Renal cortical epithelial cell (primary cell): ENCODE data around the gene MPG. TPM values are rescaled to one million over a fixed set of nuclear protein-coding genes. Genes with fewer than 3 reads are reported as not detected.
A peak's percentile ranks its signal among the peaks of the same experiment; 100 is the strongest.

Source experiments
- DNase-seq: peaks from one replicate; pipeline ENCODE4 v3.0.0-alpha.2; 2011; ENCODE audit warnings: low read depth
- total RNA-seq: library from RNA; depleted of rRNA; stranded (reverse); fragments of >200 nt; gene quantifications from 2 replicates; pipeline ENCODE4 v1.2.3, GENCODE V29; 2014

Gene MPG
- total RNA-seq, 1 donor from 2014 or later: 49.3 TPM

- DNase-seq: no peak
Observed at GRCh38 chr16:50769-51591, 27.0 kb upstream of the MPG start.

DNA sequence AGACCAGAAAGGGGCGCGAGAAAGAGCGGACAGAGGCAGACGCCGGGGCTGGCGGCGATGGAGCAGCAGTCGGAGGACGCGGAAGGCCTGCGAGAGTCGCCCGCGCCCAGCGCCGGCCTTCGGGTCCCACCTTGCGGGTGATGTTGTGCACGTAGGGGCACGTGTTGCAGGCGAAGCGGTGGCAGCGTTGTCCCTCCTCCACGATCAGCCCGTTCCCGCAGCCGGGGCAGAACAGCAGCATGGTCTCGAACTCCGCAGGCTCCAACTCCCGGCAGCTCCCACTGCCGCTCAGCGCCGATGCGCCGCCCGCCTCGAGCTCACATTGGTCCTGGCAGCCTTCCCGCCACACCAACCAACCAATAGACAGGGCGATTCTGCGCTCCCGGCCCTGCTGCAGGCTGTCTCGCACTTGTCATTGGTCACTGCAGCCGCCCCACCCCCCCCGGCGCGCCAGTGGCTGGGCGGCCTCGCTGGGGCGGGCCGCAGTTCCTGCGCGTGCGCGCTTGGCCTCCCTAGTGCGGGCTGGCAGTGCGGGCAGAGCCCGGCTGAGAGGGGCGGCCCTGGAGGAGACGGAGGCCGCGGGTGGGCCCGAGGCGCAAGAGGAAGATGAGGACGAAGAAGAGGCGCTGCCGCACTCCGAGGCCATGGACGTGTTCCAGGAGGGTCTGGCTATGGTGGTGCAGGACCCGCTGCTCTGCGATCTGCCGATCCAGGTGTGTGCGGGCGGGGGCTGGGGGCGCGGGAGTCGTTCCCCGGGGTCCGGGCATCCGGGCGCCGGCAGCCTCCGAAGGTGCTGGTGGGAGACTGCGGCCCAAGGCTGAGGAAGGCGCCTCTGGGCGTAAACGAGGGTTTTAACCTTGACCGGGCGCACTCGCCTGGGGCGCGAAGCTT, 24.4 kb upstream of the MPG start, which contains the start of the genes POLR3K and SNRNP25:
Gene POLR3K (minus strand): TSS at position 263 of the 891 bp plus-strand sequence. CDS start 22 bp downstream, at position 241.
Gene SNRNP25 (plus strand): TSS at position 483 of the 891 bp plus-strand sequence. CDS start 189 bp downstream, at position 672.
- peak; percentile 90 for DNase-seq

- no peak for DNase-seq
Observed at GRCh38 chr16:54237-54581, 23.8 kb upstream of the MPG start.

- no peak for DNase-seq
Observed at GRCh38 chr16:55571-56136, 22.4 kb upstream of the MPG start.

- no peak for DNase-seq
Observed at GRCh38 chr16:56231-56927, 21.6 kb upstream of the MPG start.

DNA sequence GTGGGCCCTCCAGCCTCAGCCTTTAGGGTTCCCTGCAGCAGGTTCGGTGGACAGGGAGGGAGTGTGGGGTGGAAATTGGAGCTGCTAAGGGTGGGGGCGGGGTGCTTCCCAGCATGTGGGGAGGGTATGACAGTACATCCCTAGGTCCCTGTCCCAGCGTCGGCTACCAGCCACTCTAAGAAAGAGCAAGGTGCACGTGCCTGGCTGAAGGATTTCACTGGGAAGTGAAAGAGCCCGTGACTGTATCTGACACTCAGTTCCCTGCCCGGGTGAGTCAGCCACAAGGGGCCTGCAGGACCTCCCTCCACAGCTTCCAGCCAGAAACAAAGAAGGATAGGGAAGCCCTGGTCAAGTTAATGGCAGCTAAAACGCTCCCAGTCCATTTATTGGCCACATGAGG, 20.3 kb upstream of the MPG start:
- no peak for DNase-seq

- no peak for DNase-seq
Observed at GRCh38 chr16:58491-59439, 19.3 kb upstream of the MPG start.

- no peak for DNase-seq
Observed at GRCh38 chr16:59440-60059, 18.5 kb upstream of the MPG start.

DNA sequence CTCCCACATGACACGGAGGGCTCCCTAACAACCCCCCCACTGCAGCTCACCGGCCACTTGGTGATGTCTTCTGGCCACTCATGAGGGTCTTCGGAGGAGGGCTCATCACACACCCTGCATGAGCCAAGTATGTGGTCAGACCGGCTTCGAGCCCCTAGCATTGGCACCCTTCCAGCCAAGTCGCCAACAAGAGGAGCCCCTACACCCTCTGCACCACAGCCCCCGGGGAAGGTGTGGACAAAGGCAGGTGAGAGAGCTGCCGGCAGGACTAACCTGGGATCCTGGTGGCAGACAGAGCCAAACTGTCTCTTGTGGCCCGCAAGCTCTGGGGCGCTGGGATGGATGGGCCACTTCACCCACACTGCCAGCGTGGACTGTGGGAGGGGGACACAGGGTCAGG, 17.9 kb upstream of the MPG start:
- DNase-seq: no peak

- no peak for DNase-seq
Observed at GRCh38 chr16:60929-61878, 16.8 kb upstream of the MPG start.

GRCh38 chr16:61879-62281, 16.1 kb upstream of the MPG start:
- no peak for DNase-seq

GRCh38 chr16:62283-62967, 15.6 kb upstream of the MPG start:
- no peak for DNase-seq

DNA sequence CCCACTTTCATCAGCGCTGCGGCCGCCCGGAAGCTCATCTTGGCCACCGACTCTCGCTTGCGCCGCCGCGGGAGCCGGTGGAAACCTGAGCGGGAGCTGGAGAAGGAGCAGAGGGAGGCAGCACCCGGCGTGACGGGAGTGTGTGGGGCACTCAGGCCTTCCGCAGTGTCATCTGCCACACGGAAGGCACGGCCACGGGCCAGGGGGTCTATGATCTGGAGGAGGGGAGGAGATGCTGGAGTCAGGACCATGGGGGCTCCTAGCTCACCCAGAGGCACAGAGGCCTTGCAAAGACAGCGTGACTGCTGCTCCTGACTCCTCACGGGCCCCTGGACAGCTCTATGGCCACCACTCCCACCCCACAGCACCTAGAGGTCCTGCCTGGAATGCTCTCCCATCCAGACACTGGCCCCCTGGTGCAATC, 15.0 kb upstream of the MPG start:
- DNase-seq: no peak

DNA sequence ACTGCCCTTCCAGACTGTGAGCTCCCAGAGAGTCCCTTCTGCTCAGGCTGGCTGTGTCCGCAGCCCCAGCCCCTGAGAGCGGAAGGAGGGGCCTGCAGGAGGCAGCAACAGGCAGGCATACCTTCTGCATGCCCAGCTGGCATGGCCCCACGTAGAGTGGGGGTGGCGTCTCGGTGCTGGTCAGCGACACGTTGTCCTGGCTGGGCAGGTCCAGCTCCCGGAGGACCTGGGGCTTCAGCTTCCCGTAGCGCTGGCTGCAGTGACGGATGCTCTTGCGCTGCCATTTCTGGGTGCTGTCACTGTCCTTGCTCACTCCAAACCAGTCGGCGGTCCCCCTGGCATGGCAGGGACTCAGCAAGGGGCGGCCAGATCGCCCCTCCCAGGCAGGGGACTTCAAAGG, 14.6 kb upstream of the MPG start:
- DNase-seq: no peak

GRCh38 chr16:63998-64913, 13.8 kb upstream of the MPG start:
- DNase-seq: no peak

- no peak for DNase-seq
Observed at GRCh38 chr16:64914-65255, 13.1 kb upstream of the MPG start.

- DNase-seq: peak; percentile 37
Observed at GRCh38 chr16:65745-66144, 12.3 kb upstream of the MPG start.
